GM23338 (cell line): ENCODE data around the gene RPL13. TPM values are rescaled to one million over a fixed set of nuclear protein-coding genes. Genes with fewer than 3 reads are reported as not detected.

Experiments used
- ATAC-seq: fragments of 200-7000 bp; cut with Tn5 transposase; 3 replicates; pipeline ENCODE4 v1.9.1; 2020
- DNase-seq: peaks from one replicate; pipeline ENCODE4 v3.0.0-alpha.2; 2015; ENCODE audit warnings: low spot score
- H2AFZ ChIP-seq: fragments of 200-600 bp; sonication (generic); 2 replicates; pipeline ENCODE4 v1.8.0; 2016; ENCODE audit warnings: antibody characterized with exemption, mild to moderate bottlenecking, moderate library complexity
- H3F3A ChIP-seq: fragments of 200-600 bp; sonication (generic); replicated peaks from 2 replicates; pipeline ENCODE4 v1.8.0; 2017; ENCODE audit warnings: antibody characterized with exemption, mixed run types, low read depth
- H3K27ac ChIP-seq: fragments of 200-600 bp; sonication (generic); 2 replicates; pipeline ENCODE4 v1.6.1; 2016; ENCODE audit warnings: low read depth
- H3K27me3 ChIP-seq: fragments of 200-600 bp; sonication (generic); 2 replicates; pipeline ENCODE4 v1.8.0; 2016; ENCODE audit warnings: mild to moderate bottlenecking, mixed run types, moderate library complexity; ENCODE audit not compliant: insufficient read depth
- H3K36me3 ChIP-seq: fragments of 200-600 bp; sonication (generic); 2 replicates; pipeline ENCODE4 v1.8.0; 2016; ENCODE audit warnings: mild to moderate bottlenecking; ENCODE audit not compliant: insufficient read depth
- H3K4me1 ChIP-seq: fragments of 200-600 bp; sonication (generic); 2 replicates; pipeline ENCODE4 v1.8.0; 2016; ENCODE audit warnings: mild to moderate bottlenecking, moderate library complexity; ENCODE audit not compliant: insufficient read depth
- H3K4me2 ChIP-seq: fragments of 200-600 bp; sonication (generic); 2 replicates; pipeline ENCODE4 v1.7.1; 2017; ENCODE audit warnings: mixed run types
- H3K4me3 ChIP-seq: fragments of 200-600 bp; sonication (generic); 2 replicates; pipeline ENCODE4 v1.6.1; 2016; ENCODE audit warnings: mixed run types
- H3K79me2 ChIP-seq: fragments of 200-600 bp; sonication (generic); replicated peaks from 2 replicates; pipeline ENCODE4 v1.8.0; 2017; ENCODE audit warnings: mild to moderate bottlenecking; ENCODE audit not compliant: insufficient read depth
- H3K9me2 ChIP-seq: fragments of 200-600 bp; sonication (generic); 2 replicates; pipeline ENCODE4 v1.8.0; 2017; ENCODE audit not compliant: insufficient read depth
- H4K20me1 ChIP-seq: fragments of 200-600 bp; sonication (generic); replicated peaks from 2 replicates; pipeline ENCODE4 v1.8.0; 2017; ENCODE audit warnings: mild to moderate bottlenecking; ENCODE audit not compliant: insufficient read depth
- H3K27ac Mint-ChIP-seq: 2 replicates; pipeline ENCODE4 v1.8.0; 2020; ENCODE audit warnings: inconsistent platforms, mild to moderate bottlenecking, moderate library complexity, mixed read lengths
- H3K27me3 Mint-ChIP-seq: 3 replicates; pipeline ENCODE4 v1.8.0; 2022; ENCODE audit warnings: low read depth, mild to moderate bottlenecking, moderate library complexity, mixed read lengths, inconsistent platforms; ENCODE audit not compliant: insufficient read depth, poor library complexity
- H3K36me3 Mint-ChIP-seq: 3 replicates; pipeline ENCODE4 v1.8.0; 2021; ENCODE audit warnings: low read depth, mild to moderate bottlenecking, inconsistent platforms, moderate library complexity, mixed read lengths
- H3K4me1 Mint-ChIP-seq: 3 replicates; pipeline ENCODE4 v1.8.0; 2020; ENCODE audit warnings: mild to moderate bottlenecking, inconsistent platforms, mixed read lengths
- H3K4me3 Mint-ChIP-seq: 3 replicates; pipeline ENCODE4 v1.8.0; 2021; ENCODE audit warnings: moderate library complexity, mild to moderate bottlenecking, inconsistent platforms, mixed read lengths
- H3K9me3 Mint-ChIP-seq: 3 replicates; pipeline ENCODE4 v1.8.0; 2020; ENCODE audit warnings: moderate library complexity, mild to moderate bottlenecking, inconsistent platforms, mixed read lengths
- CREB1 ChIP-seq: fragments of 250-450 bp; sonication (Bioruptor Pico); IDR thresholded peaks from 2 replicates; pipeline ENCODE4 v1.5.0; 2020; ENCODE audit warnings: low read depth, mild to moderate bottlenecking, moderate library complexity
- CTCF ChIP-seq, 2 experiments: fragments of 200-600 bp in 1 of 2; sonication (generic) in 1 of 2; conservative IDR thresholded peaks; 2 replicates each; pipeline versions ENCODE4 v1.5.1 to v1.6.1; 2016 to 2017; ENCODE audit warnings: antibody characterized with exemption in 2 of 2, low read depth in 2 of 2, mild to moderate bottlenecking in 2 of 2, moderate library complexity in 1 of 2
- EZH2 ChIP-seq: fragments of 200-600 bp; sonication (generic); IDR thresholded peaks from one replicate; pipeline ENCODE4 v1.8.0; 2017; ENCODE audit warnings: antibody characterized with exemption, mild to moderate bottlenecking, low read depth; ENCODE audit not compliant: unreplicated experiment
- EZH2phosphoT487 ChIP-seq: fragments of 200-600 bp; sonication (generic); IDR thresholded peaks from one replicate; pipeline ENCODE4 v1.8.1; 2018; ENCODE audit warnings: antibody characterized with exemption; ENCODE audit not compliant: unreplicated experiment
- JUNB ChIP-seq: IDR thresholded peaks from one replicate; pipeline ENCODE4 v1.6.1; 2016; ENCODE audit warnings: antibody characterized with exemption; ENCODE audit not compliant: unreplicated experiment
- NANOG ChIP-seq: IDR thresholded peaks from 2 replicates; pipeline ENCODE4 v1.6.1; 2016; ENCODE audit warnings: antibody characterized with exemption, borderline replicate concordance
- POLR2AphosphoS5 ChIP-seq: IDR thresholded peaks from 2 replicates; pipeline ENCODE4 v1.6.1; 2016; ENCODE audit warnings: antibody characterized with exemption, low read depth
- REST ChIP-seq: IDR thresholded peaks from one replicate; pipeline ENCODE4 v1.6.1; 2018; ENCODE audit warnings: antibody characterized with exemption; ENCODE audit not compliant: unreplicated experiment
- STAT1 ChIP-seq: IDR thresholded peaks from one replicate; pipeline ENCODE4 v1.6.1; 2016; ENCODE audit warnings: antibody characterized with exemption; ENCODE audit not compliant: unreplicated experiment
- ZNF114 ChIP-seq: fragments of 250-450 bp; sonication (Bioruptor Pico); IDR thresholded peaks from 2 replicates; pipeline ENCODE4 v1.5.0; 2020; ENCODE audit warnings: mild to moderate bottlenecking, moderate library complexity
- ZNF331 ChIP-seq: fragments of 250-450 bp; sonication (Bioruptor Pico); IDR thresholded peaks from 2 replicates; pipeline ENCODE4 v1.5.0; 2020; ENCODE audit warnings: low read depth, mild to moderate bottlenecking, moderate library complexity
- ZNF462 ChIP-seq: fragments of 250-450 bp; sonication (Bioruptor Pico); IDR thresholded peaks from 2 replicates; pipeline ENCODE4 v1.5.0; 2020; ENCODE audit warnings: mild to moderate bottlenecking, moderate library complexity
- polyA plus RNA-seq: library from polyadenylated mRNA; unstranded; fragments of >200 nt; fragmentation: Nextera tagmentation; extraction: Ambion mirVana; gene quantifications from 2 replicates; pipeline ENCODE4 v1.2.1, GENCODE V29; 2016
- total RNA-seq: library from RNA; depleted of rRNA; stranded (reverse); fragments of >200 nt; shearing (Covaris generic); gene quantifications from 2 replicates; pipeline ENCODE4 v1.2.3, GENCODE V29; 2014
- TF ChIP-seq, protein P1 (sequence below): IDR thresholded peaks from 2 replicates; pipeline ENCODE4 v1.6.1; 2016; ENCODE audit warnings: antibody characterized with exemption

The RPL13 gene
- total and polyA plus RNA-seq, 2 experiments from 2014 or later = 3,489 to 3,617 TPM

DNA sequence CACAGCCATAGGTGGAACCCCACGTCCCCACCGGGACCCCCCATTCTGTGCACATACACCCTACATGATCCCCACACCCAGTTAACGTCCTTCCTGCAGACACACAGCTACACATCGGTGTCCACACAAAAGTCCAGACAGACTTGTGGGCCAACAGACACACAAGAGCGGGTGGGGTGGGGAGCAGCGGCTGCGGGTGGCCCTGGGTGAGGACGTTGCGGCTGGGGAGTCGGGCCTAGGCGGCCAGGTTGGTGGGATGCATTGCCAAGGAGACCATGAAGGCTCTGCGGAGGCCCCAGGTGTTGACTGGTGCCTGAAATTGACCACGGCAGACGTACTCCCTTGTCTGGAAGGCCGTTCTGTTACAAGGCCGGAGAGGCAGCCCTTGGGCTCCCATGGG lies 44.3 kb downstream of the RPL13 start:
- no peaks in the 10 kb centered on the region for H3K9me3 Mint-ChIP-seq
- H3K79me2 ChIP-seq = no peaks in the 10 kb centered on the region
- no peak overlapping the region for H2AFZ ChIP-seq
- ATAC-seq (no peak), DNase-seq (no peak)
- no peak overlapping the region for H3K4me3 ChIP-seq
- peaks cover 6% of the 10 kb centered on the region for H3K27me3 Mint-ChIP-seq
- H3F3A ChIP-seq = no peaks in the 10 kb centered on the region
- H3K9me2 ChIP-seq = no peaks in the 10 kb centered on the region
- peaks cover 11% of the 10 kb centered on the region for H3K4me1 ChIP-seq
- no peak overlapping the region for H3K4me3 Mint-ChIP-seq
- peaks cover 7% of the 10 kb centered on the region for H3K4me1 Mint-ChIP-seq
- H3K36me3 ChIP-seq = no peaks in the 10 kb centered on the region
- no peak overlapping the region for H3K27ac ChIP-seq
- H3K4me2 ChIP-seq = no peak overlapping the region
- H4K20me1 ChIP-seq = no peaks in the 10 kb centered on the region
- H3K27me3 ChIP-seq = no peaks in the 10 kb centered on the region
- no peak for TF ChIP-seq POLR2AphosphoS5
- no peak for TF ChIP-seq CTCF (conservative IDR thresholded peaks at IDR 0.05; ENCODE audit: low read depth in 2 of 2)
- no peak for TF ChIP-seq ZNF114 (CRISPR knock-in tag)
- no peak for TF ChIP-seq STAT1
- no peak for TF ChIP-seq JUNB
- no peak for TF ChIP-seq ZNF331
- no peak for TF ChIP-seq ZNF462 (CRISPR knock-in tag)
- TF ChIP-seq REST = no peak
- TF ChIP-seq CREB1 (CRISPR knock-in tag) = no peak
- no peak for TF ChIP-seq EZH2
- TF ChIP-seq, protein P1, sequence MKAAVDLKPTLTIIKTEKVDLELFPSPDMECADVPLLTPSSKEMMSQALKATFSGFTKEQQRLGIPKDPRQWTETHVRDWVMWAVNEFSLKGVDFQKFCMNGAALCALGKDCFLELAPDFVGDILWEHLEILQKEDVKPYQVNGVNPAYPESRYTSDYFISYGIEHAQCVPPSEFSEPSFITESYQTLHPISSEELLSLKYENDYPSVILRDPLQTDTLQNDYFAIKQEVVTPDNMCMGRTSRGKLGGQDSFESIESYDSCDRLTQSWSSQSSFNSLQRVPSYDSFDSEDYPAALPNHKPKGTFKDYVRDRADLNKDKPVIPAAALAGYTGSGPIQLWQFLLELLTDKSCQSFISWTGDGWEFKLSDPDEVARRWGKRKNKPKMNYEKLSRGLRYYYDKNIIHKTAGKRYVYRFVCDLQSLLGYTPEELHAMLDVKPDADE = no peak
- TF ChIP-seq NANOG = no peak
- TF ChIP-seq EZH2phosphoT487 = no peak
- no peaks in the 10 kb centered on the region for H3K36me3 Mint-ChIP-seq
- no peak overlapping the region for H3K27ac Mint-ChIP-seq
